CMK (cell line): ENCODE results near the gene AGBL2.
"Not testable (repeated sequence)": the region's sequence is repeated elsewhere in the genome, so short reads cannot be mapped to it uniquely, and the experiment has no call there.

ENCODE experiments used
- DNase-seq: peaks from one replicate; pipeline ENCODE4 v3.0.0-alpha.2; 2010; ENCODE audit warnings: low read depth

Gene AGBL2

DNA sequence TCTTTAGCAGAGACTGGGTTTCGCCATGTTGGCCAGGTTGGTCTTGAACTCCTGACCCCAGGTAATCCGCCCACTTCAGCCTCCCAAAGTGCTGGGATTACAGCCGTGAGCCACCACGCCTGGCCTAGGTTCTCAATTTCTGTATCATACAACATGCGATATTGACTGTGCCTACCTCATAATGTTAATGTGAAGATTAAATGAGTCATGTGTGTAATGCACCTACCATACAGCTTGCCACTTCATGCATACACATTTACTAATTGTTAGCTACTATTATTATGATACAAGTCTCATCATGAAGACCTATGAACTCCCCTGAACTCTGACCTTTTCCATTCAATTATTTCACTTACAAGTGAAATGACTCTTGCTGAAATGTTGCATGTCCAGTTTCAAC lies 25.7 kb downstream of the AGBL2 start:
- DNase-seq: no peak

DNA sequence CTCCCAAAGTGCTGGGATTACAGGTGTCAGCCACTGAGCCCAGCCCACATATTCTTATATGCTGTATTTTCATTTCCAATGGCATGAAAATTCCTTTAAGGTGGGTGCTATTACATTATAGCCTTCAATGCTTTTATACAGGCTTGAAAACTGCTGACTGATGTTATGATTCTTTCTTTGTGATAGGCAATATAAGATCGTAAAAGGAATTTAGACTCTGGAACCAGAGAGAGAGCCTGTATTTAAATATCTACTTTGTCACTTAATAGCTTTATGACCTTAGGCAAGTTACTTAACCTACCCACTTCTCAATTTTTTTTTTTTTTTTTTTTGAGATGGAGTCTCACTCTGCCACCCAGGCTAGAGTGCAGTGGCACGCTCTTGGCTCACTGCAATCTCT lies 26.2 kb downstream of the AGBL2 start:
- DNase-seq: no peak

DNA sequence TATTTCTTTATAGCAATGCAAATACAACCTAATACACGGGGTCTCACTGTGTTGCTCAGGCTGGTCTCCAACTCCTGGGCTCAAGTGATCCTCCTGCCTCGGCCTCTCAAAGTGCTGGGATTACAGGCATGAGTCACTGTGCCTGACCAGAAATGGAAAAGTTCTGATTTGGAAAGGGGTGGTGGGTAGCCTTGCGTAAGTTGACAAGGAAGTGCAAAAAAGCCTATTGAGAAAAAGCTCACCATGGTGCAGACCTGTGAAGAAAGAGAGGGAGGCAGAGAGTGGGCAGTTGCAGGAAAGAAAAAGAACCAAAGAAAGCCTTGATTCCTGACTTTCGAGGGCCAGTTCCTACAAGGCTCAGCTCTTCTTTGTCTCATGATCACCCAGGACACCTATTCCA lies 27.1 kb downstream of the AGBL2 start:
- no peak for DNase-seq

DNA sequence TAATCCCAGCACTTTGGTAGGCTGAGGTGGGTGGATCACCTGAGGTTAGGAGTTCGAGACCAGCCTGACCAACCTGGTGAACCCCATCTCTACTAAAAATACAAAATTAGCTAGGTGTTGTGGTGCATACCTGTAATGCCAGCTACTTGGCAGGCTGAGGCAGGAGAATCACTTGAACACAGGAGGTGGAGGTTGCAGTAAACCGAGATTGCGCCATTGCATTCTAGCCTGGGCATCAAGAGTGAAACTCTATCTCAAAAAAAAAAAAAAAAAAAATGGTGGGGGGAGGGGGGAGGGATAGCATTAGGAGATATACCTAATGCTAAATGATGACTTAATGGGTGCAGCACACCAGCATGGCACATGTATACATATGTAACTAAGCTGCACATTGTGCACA lies 28.5 kb downstream of the AGBL2 start:
- DNase-seq: not testable (repeated sequence)

DNA sequence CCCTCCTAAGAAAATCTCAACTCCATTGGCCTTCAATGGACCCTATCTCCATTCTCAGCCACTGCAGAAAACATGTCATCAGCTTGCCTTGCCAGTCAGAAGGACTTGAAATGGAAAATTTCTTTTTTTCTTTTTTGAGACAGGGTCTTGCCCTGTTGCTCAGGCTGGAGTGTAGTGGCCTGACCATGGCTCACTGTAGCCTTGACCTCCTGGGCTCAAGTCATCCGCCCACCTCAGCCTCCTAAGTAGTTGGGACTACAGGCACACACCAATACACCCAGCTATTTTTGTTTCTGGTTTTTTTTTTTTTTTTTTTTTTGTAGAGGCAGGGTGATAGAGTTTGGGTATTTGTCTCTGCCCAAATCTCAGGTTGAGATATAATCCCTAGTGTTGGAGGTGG lies 29.0 kb downstream of the AGBL2 start:
- DNase-seq: no peak

DNA sequence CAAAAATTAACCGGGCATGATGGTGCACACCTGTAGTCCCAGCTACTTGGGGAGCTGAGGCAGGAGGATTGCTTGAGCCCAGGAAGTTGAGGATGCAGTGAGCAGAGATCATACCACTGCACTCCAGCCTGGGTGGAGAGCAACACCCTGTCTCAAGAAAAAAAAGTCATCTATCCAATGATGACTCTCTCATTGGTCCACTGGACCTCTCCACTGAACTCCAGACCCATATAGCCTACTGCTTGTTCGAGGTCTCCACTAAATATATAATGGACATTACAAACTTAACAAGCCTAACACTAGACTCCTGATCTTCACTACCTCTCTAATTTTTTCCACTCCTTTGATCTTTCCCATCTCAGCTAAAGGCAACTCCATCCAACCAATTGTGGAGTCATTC lies 39.3 kb downstream of the AGBL2 start:
- no peak for DNase-seq

DNA sequence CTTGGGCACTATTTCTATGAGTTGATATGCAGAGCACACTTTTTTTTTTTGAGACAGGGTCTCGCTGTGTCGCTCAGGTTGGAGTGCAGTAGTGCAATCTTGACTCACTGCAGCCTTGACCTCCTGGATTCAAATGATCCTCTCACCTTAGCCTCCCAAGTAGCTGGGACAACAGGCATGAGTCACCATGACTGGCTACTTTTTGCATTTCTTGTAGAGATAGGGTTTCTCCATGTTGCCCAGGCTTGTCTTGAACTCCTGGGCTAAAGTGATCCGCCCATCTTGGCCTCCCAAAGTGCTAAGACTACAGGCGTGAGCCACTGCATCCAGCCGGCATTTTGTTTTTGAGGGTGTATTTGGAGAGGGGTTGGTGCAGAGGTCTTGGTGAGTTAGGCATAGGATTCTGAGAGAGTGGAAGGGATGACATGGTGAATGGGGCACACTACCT lies 42.9 kb downstream of the AGBL2 start:
- no peak for DNase-seq

DNA sequence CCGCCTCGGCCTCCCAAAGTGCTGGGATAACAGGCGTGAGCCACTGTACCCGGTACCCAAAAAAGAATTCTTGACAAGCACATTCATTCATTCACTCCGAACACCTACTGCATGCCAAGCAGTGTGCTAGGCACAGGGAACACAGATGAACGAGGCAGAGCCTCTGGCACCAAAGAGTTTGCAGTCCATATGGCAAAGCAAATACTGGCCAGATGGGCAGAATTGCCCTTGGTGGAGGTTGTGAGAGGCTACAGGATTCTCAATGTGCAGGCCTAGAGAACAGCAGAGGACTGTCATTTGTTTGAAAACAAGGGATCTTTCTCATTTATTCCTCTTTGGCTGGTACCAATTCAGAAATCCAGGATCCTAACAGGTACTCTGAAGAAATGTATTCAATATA lies 45.3 kb downstream of the AGBL2 start:
- no peak for DNase-seq

DNA sequence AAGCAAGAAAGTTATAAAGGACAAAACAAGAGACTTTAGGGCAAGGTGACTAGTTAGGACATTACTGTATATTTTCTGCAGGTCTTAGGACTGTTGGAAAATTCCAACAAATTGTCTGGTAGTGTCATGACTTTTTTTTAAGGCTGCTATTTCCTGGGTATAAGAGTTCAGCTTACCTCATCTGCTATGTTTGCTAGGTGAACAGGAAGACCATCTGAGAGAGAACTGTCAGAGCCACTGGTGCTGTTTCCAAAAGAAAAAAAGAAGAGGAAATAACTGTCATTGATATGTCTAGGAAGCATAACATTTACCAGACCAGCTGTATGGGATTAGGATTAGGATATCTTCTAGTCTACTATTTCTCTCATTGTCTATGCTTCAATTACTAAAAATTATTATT lies 46.5 kb downstream of the AGBL2 start:
- DNase-seq: no peak

DNA sequence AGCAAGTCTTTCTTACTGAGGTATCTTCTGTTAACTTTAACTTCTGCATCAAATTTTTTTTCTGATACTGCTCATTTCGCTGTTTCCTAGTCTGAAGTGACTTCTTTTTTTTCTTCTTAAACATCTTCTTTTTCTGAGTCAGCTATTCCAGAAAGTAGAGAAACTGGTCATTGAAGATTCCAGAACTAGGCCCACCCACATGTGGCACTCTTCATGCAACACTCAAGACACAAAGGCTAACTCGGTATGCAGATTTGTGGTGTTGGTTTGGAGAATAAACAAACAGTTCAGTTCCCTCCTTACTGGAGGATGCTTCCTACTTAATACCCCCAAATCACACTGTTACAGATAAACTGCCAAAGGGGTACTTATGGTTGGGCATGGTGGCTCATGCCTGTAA lies 47.6 kb downstream of the AGBL2 start:
- DNase-seq: no peak

DNA sequence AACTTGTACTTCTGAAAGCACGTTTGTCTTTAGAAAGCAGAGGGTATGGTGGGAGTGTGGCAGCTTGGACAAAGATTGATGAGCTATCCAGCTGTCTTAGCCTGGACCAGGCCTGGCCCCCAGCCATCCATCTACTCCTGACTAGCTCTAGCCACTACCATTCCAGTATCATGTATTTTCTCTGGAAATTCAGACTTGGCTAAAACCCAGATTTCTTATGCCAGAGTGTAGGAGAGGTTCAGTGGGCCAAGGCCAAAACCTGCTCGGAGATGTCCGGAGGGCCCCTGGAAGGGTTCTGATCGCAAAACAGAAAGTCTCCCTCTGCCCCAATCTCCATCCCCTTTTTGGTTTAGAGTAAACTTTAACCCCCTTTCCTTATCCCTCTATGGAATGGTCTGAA lies 48.0 kb downstream of the AGBL2 start:
- DNase-seq: no peak

DNA sequence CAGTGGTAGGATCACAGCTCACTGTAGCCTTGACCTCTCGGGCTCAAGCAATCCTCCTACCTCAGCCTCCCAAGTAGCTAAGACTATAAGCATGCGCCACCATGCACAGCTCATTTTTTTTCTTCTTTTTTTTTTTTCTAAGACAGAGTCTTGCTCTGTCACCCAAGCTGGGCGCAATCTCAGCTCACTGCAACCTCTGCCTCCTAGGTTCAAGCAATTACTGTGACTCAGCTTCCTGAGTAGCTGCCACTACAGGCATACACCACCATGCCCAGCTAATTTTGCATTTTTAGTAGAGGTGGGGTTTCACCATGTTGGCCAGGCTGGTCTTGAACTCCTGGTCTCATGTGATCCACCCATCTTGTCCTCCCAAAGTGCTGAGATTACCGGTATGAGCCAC lies 50.2 kb downstream of the AGBL2 start:
- DNase-seq: not testable (repeated sequence)

DNA sequence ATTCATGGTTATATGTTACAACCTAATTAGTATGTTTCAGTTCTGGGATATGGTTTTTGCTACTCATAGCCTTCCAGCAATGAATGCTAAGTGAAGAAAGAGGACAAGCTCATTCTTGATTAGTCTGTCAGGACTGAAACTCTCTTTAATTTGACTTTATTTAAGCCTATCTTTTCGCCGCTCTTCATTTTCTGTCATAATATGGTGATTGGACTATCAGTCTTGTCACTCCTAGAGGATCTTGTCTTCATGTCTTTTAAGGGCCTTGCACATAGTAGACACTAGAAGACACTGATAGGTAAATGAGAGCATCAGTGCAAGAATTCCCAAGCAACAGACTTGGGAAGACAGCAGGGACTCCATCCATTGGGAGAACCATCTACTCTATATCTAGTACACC lies 53.9 kb downstream of the AGBL2 start:
- no peak for DNase-seq

DNA sequence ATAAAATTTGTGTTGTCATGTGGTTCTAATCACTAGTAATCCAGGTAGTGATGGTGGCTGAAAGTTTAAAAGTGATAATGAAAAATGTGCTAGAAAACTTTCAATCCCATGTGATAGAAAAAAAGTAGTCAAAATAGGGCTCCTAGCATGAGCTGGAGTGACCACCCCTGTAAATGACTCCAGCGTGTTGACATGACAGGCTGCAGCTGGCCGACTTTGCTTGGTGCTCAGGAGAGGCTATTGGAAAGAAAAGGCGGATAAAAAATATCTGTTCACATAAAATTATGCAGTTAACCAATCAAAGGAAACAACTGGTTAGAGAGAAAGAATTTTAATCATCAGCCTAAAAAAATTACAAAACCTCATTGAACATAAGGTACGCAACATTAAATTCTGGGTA lies 55.9 kb downstream of the AGBL2 start:
- DNase-seq: no peak

DNA sequence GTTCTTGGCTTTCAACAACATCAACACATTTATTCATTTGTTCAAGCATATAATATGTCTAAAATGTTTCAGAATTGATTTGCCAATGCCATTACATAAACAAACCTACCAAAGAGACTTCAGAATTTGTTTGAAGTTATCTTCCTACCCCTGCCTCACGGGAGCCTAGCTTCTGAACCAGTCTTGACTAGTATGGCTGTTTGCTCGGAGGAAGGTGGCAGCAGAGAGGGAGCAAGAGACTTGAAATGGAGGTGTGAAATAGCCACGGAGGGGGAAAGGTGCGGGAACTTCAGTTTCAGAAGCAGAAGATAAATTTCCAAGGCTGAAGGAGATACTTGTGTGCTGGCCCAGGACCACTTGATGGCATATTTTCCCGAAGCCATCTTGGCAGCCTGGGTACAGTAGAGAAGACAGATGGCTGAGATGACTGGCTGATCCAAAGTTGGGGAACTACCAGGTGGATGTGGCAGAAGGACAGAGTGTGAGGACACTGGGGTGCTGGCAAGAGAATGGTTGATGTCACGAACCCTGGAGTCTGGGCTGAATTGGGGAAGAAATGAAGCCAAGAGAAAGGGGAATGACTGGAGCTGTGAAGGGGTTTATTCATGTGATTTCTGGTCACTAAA lies 58.8 kb downstream of the AGBL2 start:
- DNase-seq: no peak

DNA sequence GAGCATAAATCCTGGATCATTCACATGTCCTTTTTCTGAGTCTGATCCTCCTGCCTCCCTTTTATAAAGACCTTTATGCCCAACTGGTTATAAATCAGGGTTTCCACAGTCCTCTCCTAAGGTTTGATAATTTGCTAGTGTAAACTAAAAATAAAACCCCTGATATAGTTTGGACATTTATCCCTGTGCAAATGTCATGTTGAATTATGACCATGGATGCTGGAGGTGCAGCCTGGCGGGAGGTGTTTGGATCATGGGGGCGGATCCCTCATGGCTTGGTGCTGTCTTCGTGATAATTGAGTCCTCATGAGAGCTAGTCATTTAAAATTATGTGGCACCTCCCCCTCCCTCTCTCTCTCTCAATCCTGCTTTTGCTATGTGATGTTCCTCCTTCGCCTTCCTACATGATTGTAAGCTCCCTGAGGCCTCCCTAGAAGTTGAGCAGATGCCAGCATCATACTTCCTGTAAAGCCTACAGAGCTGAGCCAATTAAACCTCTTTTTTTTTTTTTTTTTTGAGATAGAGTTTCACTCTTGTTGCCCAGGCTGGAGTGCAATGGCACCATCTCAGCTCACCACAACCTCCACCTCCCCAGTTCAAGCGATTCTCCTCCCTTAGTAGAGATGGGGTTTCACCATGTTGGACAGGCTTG lies 63.2 kb downstream of the AGBL2 start:
- no peak for DNase-seq

DNA sequence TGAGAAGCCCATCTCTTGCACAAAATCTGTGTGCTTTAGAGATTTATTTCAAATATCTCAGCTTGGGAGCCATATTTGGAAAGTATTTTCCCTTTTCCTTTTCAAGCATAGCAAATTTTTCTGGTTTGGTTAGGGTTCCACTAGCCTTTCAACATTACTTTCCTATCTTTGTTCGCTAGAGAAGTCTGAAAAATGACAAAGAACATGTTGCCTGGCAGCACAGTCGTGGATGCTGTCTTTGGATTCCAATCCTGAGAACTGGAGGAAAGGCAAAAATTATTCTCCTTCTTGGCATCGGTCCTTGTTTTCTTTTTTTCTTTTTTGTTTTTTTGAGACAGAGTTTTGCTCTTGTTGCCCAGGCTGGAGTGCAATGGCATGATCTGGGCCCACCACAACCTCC lies 65.9 kb downstream of the AGBL2 start:
- no peak for DNase-seq

DNA sequence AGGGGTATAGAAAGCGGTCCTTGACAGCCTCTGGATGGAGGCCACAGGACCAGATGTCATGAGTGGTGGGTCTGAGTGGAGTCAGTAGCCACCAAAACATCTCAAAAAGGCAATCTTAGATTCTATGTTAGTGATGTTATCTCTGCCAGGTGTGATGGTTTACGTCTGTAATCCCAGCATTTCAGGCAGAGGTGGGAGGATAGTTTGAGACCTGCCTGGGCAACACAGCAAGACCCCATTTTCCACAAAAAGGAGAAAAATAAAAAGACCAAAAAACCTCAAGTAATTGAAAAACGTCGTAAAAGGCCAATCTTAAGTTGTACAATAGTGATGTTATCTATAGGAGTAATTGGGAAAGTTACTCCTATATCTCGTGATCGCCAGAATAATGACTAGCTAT lies 69.2 kb downstream of the AGBL2 start:
- no peak for DNase-seq

DNA sequence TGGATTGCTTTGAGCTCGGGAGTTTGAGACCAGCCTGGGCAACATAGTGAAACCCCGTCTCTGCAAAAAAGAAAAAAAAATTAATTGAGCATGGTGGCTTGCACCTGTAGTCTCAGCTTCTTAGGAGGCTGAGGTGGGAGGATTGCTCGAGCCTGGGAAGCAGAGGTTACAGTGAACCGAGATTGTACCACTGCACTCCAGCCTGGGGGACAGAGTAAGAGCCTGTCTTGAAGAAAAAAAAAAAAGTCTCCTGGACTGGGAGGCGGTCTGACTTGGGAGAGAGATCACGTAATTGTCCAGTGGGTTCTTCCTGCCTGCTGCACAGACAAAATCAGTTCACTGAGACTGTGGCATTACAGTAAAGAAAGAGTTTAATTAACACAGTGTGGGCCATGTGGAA lies 69.7 kb downstream of the AGBL2 start:
- no peak for DNase-seq

DNA sequence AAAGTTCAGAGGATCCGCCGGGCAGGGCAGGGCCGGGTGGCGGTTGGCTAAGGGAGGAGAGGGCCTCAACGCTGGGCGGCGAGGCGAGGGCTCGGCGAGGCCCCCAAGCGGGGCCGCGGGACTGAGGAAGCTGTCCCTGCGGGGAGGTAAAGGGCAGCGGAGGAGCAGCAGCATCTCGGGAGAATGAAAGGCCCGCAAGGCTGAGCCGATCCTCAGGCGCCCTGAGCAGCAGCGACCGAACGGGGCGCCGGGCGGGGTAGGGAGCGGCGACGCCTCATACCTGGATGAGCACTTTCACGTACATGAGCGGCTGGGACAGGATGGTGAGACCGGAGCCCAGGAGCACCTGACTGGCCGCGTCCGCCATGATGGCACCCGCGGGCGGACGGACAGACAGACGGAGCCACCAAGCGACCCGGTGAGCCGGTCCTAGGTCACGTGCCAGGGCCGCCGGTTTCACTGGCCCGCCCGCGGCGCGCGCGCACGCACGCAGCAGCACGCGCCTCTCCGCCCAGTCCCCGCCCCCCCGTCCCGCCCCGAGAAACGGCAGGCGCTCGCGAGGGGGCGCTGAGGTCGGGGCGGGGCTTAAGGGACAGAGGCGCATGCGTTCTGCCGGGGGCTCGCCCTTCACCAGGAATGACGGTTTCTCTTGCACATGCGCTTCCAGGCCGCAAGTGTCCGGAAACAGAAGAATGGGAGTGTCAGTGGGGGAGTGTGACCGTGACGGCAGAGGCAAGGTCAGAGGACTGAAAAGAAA lies 72.9 kb downstream of the AGBL2 start, which contains the start of gene MTCH2:
TSS of gene MTCH2 (minus strand) at position 461 of the 757 bp plus-strand sequence. CDS start at position 367, 94 bp downstream.
- DNase-seq: peak; percentile 83

DNA sequence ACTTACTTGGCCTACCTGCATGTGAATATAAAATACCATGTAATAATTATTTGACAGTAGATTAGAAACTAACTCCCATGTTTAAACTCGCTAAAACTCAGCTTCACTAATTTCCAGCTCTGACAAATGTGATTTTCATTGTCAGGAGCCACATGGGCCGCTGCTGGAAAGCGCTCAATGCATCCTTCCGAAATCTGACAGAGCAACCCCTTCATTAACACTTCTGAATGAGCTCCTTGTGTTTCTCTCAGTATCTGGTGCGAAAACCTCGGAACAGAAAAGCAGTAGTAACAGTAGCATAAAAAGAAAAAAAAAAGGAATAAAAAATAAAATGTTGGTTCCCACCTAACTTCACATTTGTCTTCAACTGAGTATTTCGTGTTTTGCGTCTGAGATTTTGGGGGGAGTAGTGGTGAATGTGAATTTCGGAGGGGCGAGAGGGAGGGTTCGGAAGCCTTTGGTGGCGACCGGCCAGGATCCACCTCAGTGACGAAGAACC lies 73.5 kb downstream of the AGBL2 start:
- no peak for DNase-seq

DNA sequence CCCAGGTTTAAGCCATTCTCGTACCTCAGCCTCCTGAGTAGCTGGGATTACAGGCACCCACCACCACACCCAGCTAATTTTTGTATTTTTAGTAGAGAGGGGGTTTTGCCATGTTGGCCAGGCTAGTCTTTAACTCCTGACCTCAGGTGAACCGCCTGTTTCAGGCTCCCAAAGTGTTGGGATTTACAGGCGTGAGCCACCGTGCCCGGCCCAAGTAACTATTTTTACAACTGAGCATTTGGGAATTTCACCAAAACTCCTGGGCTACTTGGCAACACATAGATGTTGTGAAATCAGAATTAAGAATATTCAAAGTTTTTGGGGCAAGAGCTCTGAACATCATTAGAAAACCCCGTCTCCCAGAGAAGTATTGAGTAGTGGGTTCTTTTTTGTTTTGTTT lies 74.7 kb downstream of the AGBL2 start:
- not testable (repeated sequence) for DNase-seq

DNA sequence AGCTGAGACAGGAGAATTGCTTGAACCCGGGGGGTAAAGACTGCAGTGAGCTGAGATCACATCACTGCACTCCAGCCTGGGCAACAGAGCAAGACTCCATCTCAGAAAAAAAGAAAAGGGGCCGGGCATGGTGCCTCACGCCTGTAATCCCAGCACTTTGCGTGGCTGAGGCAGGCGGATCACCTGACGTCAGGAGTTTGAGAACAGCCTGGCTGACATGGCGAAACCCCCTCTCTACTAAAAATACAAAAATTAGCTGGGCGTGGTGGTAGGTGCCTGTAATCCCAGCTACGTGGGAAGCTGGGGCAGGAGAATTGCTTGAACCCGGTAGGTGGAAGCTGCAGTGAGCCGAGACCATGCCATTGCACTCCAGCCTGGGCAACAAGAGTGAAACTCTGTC lies 78.8 kb downstream of the AGBL2 start:
- DNase-seq: not testable (repeated sequence)
